Measurements from ENCODE around the gene NCOA7. TPM values are rescaled to one million over a fixed set of nuclear protein-coding genes. Genes with fewer than 3 reads are reported as not detected.
A peak's percentile ranks its signal among the peaks of the same experiment; 100 is the strongest.

NCOA7 gene
- total RNA-seq, 1 donor from 2014 or later, result 11.2 TPM

DNA sequence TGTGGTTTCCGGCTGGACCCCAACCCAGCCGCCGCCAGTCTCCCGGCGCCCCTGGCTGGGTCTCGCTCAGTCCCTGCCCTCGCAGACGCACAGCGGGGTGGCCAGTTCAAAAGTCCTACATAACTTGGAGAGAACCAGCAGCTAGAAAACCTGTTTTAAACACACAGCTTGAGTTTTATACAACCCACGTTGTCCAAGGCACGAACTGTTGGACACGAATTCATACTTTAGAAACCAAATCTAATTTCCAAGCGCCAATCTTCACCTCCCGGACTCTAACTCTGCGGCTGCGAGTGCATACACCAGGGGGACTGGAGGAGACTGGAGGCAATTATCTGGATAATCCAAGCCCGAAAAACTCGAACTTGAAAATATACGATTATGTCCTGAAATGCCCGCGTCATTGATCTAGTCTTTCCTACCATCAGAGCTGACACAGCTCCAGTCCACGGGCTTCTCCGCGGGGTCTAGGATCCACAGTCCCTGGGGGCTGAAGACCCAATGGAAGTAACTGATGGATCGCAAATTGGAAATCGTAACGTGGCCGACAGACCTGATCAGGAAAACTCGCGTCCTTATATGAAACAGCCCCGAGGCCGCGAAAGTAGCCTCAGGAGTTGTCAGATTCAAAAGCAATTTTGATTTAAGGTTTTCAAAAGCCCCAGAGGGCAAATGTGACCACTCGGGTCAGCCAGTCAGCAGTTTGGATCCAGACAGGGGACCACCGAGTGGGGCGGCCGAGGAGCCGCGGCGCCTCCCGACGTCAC lies 42.2 kb upstream of the NCOA7 start:
- peak; percentile 26 for TF ChIP-seq CTCF (conservative IDR thresholded peaks at IDR 0.05)
- H3K4me3 Mint-ChIP-seq, result peak overlapping the region; percentile 92
- H3K4me1 Mint-ChIP-seq, result peaks cover 50% of the 10 kb centered on the region
- H3K36me3 Mint-ChIP-seq (ENCODE audit: low read depth), result no peaks in the 10 kb centered on the region
- DNase-seq (ENCODE audit: low read depth, low spot score), result peak; percentile 20
- H3K9me3 Mint-ChIP-seq, result no peaks in the 10 kb centered on the region
- peak overlapping the region; percentile 45 for H3K27ac Mint-ChIP-seq (ENCODE audit: unreplicated experiment)
- H3K27me3 Mint-ChIP-seq (ENCODE audit: low read depth), result peaks cover 89% of the 10 kb centered on the region

- H3K36me3 Mint-ChIP-seq (ENCODE audit: low read depth), result no peaks in the 10 kb centered on the region
- peak; percentile 28 for TF ChIP-seq CTCF (conservative IDR thresholded peaks at IDR 0.05)
- DNase-seq (ENCODE audit: low read depth, low spot score), result peak; percentile 81
- H3K27me3 Mint-ChIP-seq (ENCODE audit: low read depth), result peaks cover 90% of the 10 kb centered on the region
- no peaks in the 10 kb centered on the region for H3K9me3 Mint-ChIP-seq
- H3K4me3 Mint-ChIP-seq, result peak within 1 kb of the TSS; percentile 92
- H3K4me1 Mint-ChIP-seq, result peaks cover 55% of the 10 kb centered on the region
- H3K27ac Mint-ChIP-seq (ENCODE audit: unreplicated experiment), result no peak within 1 kb of the TSS
Observed at GRCh38 chr6:125749173-125749864, 41.4 kb upstream of the NCOA7 start, which contains the start of gene HEY2. Gene HEY2 (plus strand): TSS chr6:125749632. CDS start chr6:125749777, 145 bp downstream.

DNA sequence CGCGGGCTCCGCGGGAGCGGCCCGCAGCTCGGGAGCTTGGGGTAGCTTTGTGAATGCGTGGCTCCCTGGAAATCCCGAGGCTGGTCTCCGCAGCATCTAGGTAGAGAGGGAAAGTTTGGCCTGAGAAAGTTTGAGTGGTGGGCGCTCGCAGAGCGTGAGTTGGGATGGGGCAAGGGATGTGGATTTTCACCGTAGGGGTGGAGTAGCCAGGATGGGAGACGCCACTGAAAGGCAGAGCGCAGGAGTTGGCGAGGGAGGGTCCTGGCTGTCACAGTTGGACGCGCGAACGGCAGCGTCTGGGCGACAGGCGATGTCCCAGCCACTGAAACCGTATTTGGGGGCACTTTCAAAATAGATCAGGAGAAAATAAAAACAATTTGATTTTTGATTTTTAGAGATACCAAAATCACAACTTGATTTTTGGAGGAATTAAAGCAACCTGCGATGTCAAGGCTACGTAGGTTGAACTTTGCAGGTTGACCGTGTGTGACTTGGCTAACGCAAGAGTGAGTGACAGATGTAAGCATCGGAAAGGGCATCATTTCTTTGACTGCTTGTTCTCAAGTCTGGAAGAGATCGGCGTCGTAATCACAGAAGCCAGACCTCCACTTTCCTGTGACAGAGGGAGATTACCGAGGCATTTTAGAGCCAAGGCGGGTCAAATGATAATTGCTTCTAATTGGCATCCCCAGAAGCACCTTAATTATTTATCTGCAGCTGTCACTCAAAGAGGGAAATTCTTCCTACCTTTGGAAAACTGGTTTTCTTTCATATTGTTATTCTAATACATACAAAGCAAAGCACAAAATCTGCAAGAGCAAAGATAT lies 40.7 kb upstream of the NCOA7 start:
- H3K27me3 Mint-ChIP-seq (ENCODE audit: low read depth), result peaks cover 91% of the 10 kb centered on the region
- peak overlapping the region; percentile 91 for H3K4me3 Mint-ChIP-seq
- peak; percentile 25 for DNase-seq (ENCODE audit: low read depth, low spot score)
- peaks cover 63% of the 10 kb centered on the region for H3K4me1 Mint-ChIP-seq
- H3K27ac Mint-ChIP-seq (ENCODE audit: unreplicated experiment), result no peak overlapping the region
- no peaks in the 10 kb centered on the region for H3K9me3 Mint-ChIP-seq
- no peaks in the 10 kb centered on the region for H3K36me3 Mint-ChIP-seq (ENCODE audit: low read depth)
- TF ChIP-seq CTCF (conservative IDR thresholded peaks at IDR 0.05), result no peak

DNA sequence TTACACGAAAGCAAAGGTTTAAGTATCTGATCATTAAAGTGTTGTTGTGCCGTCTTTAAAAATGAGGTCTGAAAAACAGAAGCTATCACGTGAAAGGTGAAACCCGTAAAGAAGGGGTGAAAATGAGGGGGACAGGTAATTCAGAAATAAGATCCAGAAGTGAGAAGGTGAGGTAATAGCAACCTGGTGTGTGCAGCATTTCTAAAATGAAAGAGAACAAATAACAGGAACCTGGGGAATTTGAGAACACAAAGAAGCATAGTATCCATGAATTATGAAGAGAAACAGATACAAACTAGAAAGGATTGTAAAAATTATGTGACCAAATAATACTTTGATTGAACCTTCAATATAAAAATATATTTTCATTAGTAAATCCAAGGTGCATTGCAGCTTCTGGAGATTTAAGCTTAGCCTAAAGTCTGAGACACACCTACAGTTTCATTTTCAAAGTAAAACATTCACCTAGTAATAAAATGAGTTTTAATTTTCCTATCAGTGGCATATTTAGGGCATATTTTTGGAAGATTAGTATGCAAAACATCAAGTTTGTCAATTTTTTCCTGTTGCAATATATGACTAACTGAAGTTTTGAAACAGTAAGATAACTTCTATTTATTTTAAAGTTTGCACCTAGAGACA lies 39.9 kb upstream of the NCOA7 start:
- peak overlapping the region; percentile 91 for H3K4me3 Mint-ChIP-seq
- no peak for DNase-seq (ENCODE audit: low read depth, low spot score)
- peaks cover 91% of the 10 kb centered on the region for H3K27me3 Mint-ChIP-seq (ENCODE audit: low read depth)

More for the DNA sequence above, 39.9 kb upstream of the NCOA7 start:
- no peak for TF ChIP-seq CTCF (conservative IDR thresholded peaks at IDR 0.05)
- no peaks in the 10 kb centered on the region for H3K9me3 Mint-ChIP-seq
- no peaks in the 10 kb centered on the region for H3K36me3 Mint-ChIP-seq (ENCODE audit: low read depth)
- H3K4me1 Mint-ChIP-seq, result peaks cover 58% of the 10 kb centered on the region
- H3K27ac Mint-ChIP-seq (ENCODE audit: unreplicated experiment), result no peak overlapping the region
